PC-3 (cell line): Measurements from ENCODE around the gene TPT1. TPM values are rescaled to one million over a fixed set of nuclear protein-coding genes. Genes with fewer than 3 reads are reported as not detected.
"Not testable (repeated sequence)": the region's sequence is repeated elsewhere in the genome, so short reads cannot be mapped to it uniquely, and the experiment has no call there.

Source experiments
- ATAC-seq: fragments of 200-7000 bp; cut with Tn5 transposase; 2 replicates; pipeline ENCODE4 v1.9.1; 2020; ENCODE audit warnings: mild to moderate bottlenecking, moderate library complexity
- BruUV-seq: library from RNA; stranded (reverse); fragments of 400-500 nt; replicated peaks from 2 replicates; lab custom pipeline; 2021; lab: Mats Ljungman, UMichigan
- CTCF ChIA-PET: fragments of 300-600 bp; sonication (Branson Sonifier 250); formaldehyde crosslinking; loops from one replicate; lab custom pipeline; 2022; ENCODE audit warnings: antibody characterized with exemption; lab: Charles Lee
- POLR2A ChIA-PET: fragments of 300-600 bp; sonication (Branson Sonifier 250); formaldehyde crosslinking; loops from one replicate; lab custom pipeline; 2022; ENCODE audit warnings: antibody characterized with exemption; ENCODE audit not compliant: unreplicated experiment; lab: Charles Lee
- DNase-seq: peaks from one replicate; pipeline ENCODE4 v3.0.0-alpha.2; 2015
- H2AFZ ChIP-seq: fragments of 300-600 bp; sonication (generic); 2 replicates; pipeline ENCODE4 v1.6.0; 2016; ENCODE audit warnings: antibody characterized with exemption, low read length
- H3F3A ChIP-seq: fragments of 300-600 bp; sonication (generic); one replicate; pipeline ENCODE4 v1.6.0; 2017; ENCODE audit warnings: antibody characterized with exemption, low read length, control low read depth, mild to moderate bottlenecking; ENCODE audit not compliant: unreplicated experiment
- H3K27ac ChIP-seq: fragments of 300-600 bp; sonication (generic); 2 replicates; pipeline ENCODE4 v1.5.1; 2016; ENCODE audit warnings: mild to moderate bottlenecking, low read length
- H3K27me3 ChIP-seq: fragments of 300-600 bp; sonication (generic); 2 replicates; pipeline ENCODE4 v1.6.1; 2016; ENCODE audit warnings: low read length, mixed read lengths
- H3K36me3 ChIP-seq: fragments of 300-600 bp; sonication (generic); 2 replicates; pipeline ENCODE4 v1.6.1; 2016; ENCODE audit warnings: low read depth, mixed run types, low read length, mixed read lengths
- H3K4me1 ChIP-seq: fragments of 300-600 bp; sonication (generic); 2 replicates; pipeline ENCODE4 v1.5.1; 2016; ENCODE audit warnings: low read length; ENCODE audit not compliant: insufficient read depth
- H3K4me2 ChIP-seq: fragments of 300-600 bp; sonication (generic); 2 replicates; pipeline ENCODE4 v1.6.0; 2016; ENCODE audit warnings: low read length
- H3K4me3 ChIP-seq: fragments of 300-600 bp; sonication (generic); 2 replicates; pipeline ENCODE4 v1.5.1; 2016; ENCODE audit warnings: mild to moderate bottlenecking, low read length, mixed read lengths
- H3K79me2 ChIP-seq: fragments of 300-600 bp; sonication (generic); 2 replicates; pipeline ENCODE4 v1.6.1; 2017; ENCODE audit warnings: low read length, mixed read lengths
- H3K9ac ChIP-seq: fragments of 300-600 bp; sonication (generic); 2 replicates; pipeline ENCODE4 v1.6.0; 2016; ENCODE audit warnings: mild to moderate bottlenecking, low read length
- H3K9me2 ChIP-seq: fragments of 300-600 bp; sonication (generic); replicated peaks from 2 replicates; pipeline ENCODE4 v1.6.1; 2016; ENCODE audit warnings: mixed run types, low read length, mixed read lengths
- H3K9me3 ChIP-seq: fragments of 300-600 bp; sonication (generic); 2 replicates; pipeline ENCODE4 v1.6.1; 2016; ENCODE audit warnings: low read length, mixed read lengths
- H4K20me1 ChIP-seq: fragments of 300-600 bp; sonication (generic); 2 replicates; pipeline ENCODE4 v1.6.1; 2016; ENCODE audit warnings: low read length, mixed read lengths
- CTCF ChIP-seq: fragments of 300-600 bp; sonication (generic); conservative IDR thresholded peaks from 2 replicates; pipeline ENCODE4 v1.5.1; 2017; ENCODE audit warnings: antibody characterized with exemption, low read depth, mild to moderate bottlenecking, low read length
- EZH2 ChIP-seq: fragments of 300-600 bp; sonication (generic); IDR thresholded peaks from one replicate; pipeline ENCODE4 v1.6.1; 2017; ENCODE audit warnings: antibody characterized with exemption, mild to moderate bottlenecking, low read length; ENCODE audit not compliant: unreplicated experiment
- EZH2phosphoT487 ChIP-seq: fragments of 300-600 bp; sonication (generic); IDR thresholded peaks from 2 replicates; pipeline ENCODE4 v1.6.1; 2018; ENCODE audit warnings: mild to moderate bottlenecking, antibody characterized with exemption, low read length, borderline replicate concordance
- intact Hi-C: fragments of 100-400 bp; cut with micrococcal nuclease; formaldehyde crosslinking; loops from 2 replicates; pipeline ENCODE4 v1.9.0; 2023
- total RNA-seq: library from RNA; depleted of rRNA; stranded (reverse); fragments of >200 nt; gene quantifications from 2 replicates; pipeline ENCODE4 v1.2.3, GENCODE V29; 2014

Gene TPT1
- total RNA-seq, 1 experiment from 2014 or later = 982 TPM

GRCh38 chr13:45301263-45301662, 39.7 kb downstream of the TPT1 start:
- CTCF ChIA-PET = no interaction called here
- Histone ChIP-seq H3K27me3 (no peaks in the 10 kb centered on the region), H2AFZ (no peak overlapping the region), H3K27ac (no peak overlapping the region), H3K9me3 (no peaks in the 10 kb centered on the region), H3K79me2 (no peaks in the 10 kb centered on the region), H3K4me1 (no peaks in the 10 kb centered on the region), H3K4me2 (no peak overlapping the region), H3K9ac (no peak overlapping the region), H3K36me3 (no peaks in the 10 kb centered on the region), H3K9me2 (no peaks in the 10 kb centered on the region), H3F3A (no peaks in the 10 kb centered on the region), H4K20me1 (no peaks in the 10 kb centered on the region), H3K4me3 (no peak overlapping the region)
- ATAC-seq (peak; percentile 30; the same call in 1 of the 2 replicates), DNase-seq (no peak)
- BruUV-seq = no TSS peak
- POLR2A ChIA-PET = no interaction called here
- no peak for TF ChIP-seq CTCF
- TF ChIP-seq EZH2 = no peak
- TF ChIP-seq EZH2phosphoT487 = no peak
- intact Hi-C loops = loop anchor here (10.0 kb wide), 1 partner anchor 826 kb away; no protein-coding TSS in a partner anchor

- Histone ChIP-seq H3K79me2 (no peaks in the 10 kb centered on the region), H3K9ac (no peak overlapping the region), H3K9me2 (no peaks in the 10 kb centered on the region), H3K4me1 (no peaks in the 10 kb centered on the region), H3K27me3 (no peaks in the 10 kb centered on the region), H2AFZ (no peak overlapping the region), H3F3A (no peaks in the 10 kb centered on the region), H3K27ac (no peak overlapping the region), H3K4me2 (no peak overlapping the region), H4K20me1 (no peaks in the 10 kb centered on the region), H3K9me3 (no peaks in the 10 kb centered on the region), H3K36me3 (no peaks in the 10 kb centered on the region), H3K4me3 (no peak overlapping the region)
- POLR2A ChIA-PET = interaction anchor here (0.6 kb wide), 1 partner anchor 371 kb away, joined by 3 read pairs; no protein-coding TSS in a partner anchor
- DNase-seq = no peak
- ATAC-seq = no peak; the same call in 1 of the 2 replicates
- CTCF ChIA-PET = no interaction called here
- intact Hi-C loops = loop anchor here (10.0 kb wide), 1 partner anchor 826 kb away; no protein-coding TSS in a partner anchor
- BruUV-seq = no TSS peak
- TF ChIP-seq EZH2 (no peak), EZH2phosphoT487 (no peak), CTCF (no peak)
Observed at GRCh38 chr13:45300190-45300985, 40.6 kb downstream of the TPT1 start.

GRCh38 chr13:45299194-45299593, 41.8 kb downstream of the TPT1 start:
- no peak for TF ChIP-seq EZH2
- TF ChIP-seq CTCF = no peak
- TF ChIP-seq EZH2phosphoT487 = no peak
- no peak overlapping the region for H3K4me3 ChIP-seq
- POLR2A ChIA-PET = interaction anchor here (0.6 kb wide), 1 partner anchor 229 kb away, joined by 3 read pairs; no protein-coding TSS in a partner anchor
- no peak overlapping the region for H2AFZ ChIP-seq
- no peaks in the 10 kb centered on the region for H3K4me1 ChIP-seq
- no peak for ATAC-seq
- intact Hi-C loops = no loop called here
- H3K4me2 ChIP-seq = no peak overlapping the region
- CTCF ChIA-PET = no interaction called here
- no peaks in the 10 kb centered on the region for H3F3A ChIP-seq
- no peaks in the 10 kb centered on the region for H3K36me3 ChIP-seq
- H3K79me2 ChIP-seq = no peaks in the 10 kb centered on the region
- no peaks in the 10 kb centered on the region for H3K9me3 ChIP-seq
- no peak overlapping the region for H3K27ac ChIP-seq
- BruUV-seq = no TSS peak
- H3K9me2 ChIP-seq = no peaks in the 10 kb centered on the region
- no peaks in the 10 kb centered on the region for H3K27me3 ChIP-seq
- H4K20me1 ChIP-seq = no peaks in the 10 kb centered on the region
- no peak overlapping the region for H3K9ac ChIP-seq
- peak; percentile 16 for DNase-seq

GRCh38 chr13:45298550-45298949, 42.4 kb downstream of the TPT1 start:
- H3K4me1 ChIP-seq, H3K9me3 ChIP-seq, ATAC-seq, DNase-seq, intact Hi-C loops, H3K9me2 ChIP-seq, H3K36me3 ChIP-seq, H3K9ac ChIP-seq, H3K4me3 ChIP-seq, H2AFZ ChIP-seq, H3K79me2 ChIP-seq, H4K20me1 ChIP-seq, H3K4me2 ChIP-seq, POLR2A ChIA-PET, H3F3A ChIP-seq, H3K27me3 ChIP-seq, BruUV-seq, H3K27ac ChIP-seq: not testable (repeated sequence)
- CTCF ChIA-PET = interaction anchor here (0.6 kb wide), 1 partner anchor 28 kb away, joined by 4 read pairs; no protein-coding TSS in a partner anchor
